WERI-Rb-1 (cell line): ENCODE measurements around the gene C2orf49.

Experiments
- DNase-seq: peaks from one replicate; pipeline ENCODE4 v3.0.0-alpha.2; 2020
- H3K27ac ChIP-seq: fragments of 250-450 bp; sonication (Bioruptor Pico); 2 replicates; pipeline ENCODE4 v1.5.1; 2020; ENCODE audit warnings: mild to moderate bottlenecking, moderate library complexity
- H3K27me3 ChIP-seq: fragments of 250-450 bp; sonication (Bioruptor Pico); 2 replicates; pipeline ENCODE4 v1.5.1; 2021; ENCODE audit warnings: mild to moderate bottlenecking, low read depth, moderate library complexity; ENCODE audit not compliant: insufficient read depth, severe bottlenecking
- H3K36me3 ChIP-seq: fragments of 250-450 bp; sonication (Bioruptor Pico); 2 replicates; pipeline ENCODE4 v1.5.1; 2020; ENCODE audit warnings: mild to moderate bottlenecking, moderate library complexity
- H3K4me3 ChIP-seq: 2 replicates; pipeline ENCODE4 v1.5.1; 2011; ENCODE audit warnings: low read depth, mild to moderate bottlenecking, control low read depth, low read length
- H3K9me3 ChIP-seq: fragments of 250-450 bp; sonication (Bioruptor Pico); 2 replicates; pipeline ENCODE4 v1.5.1; 2021; ENCODE audit warnings: mild to moderate bottlenecking, moderate library complexity; ENCODE audit not compliant: severe bottlenecking
- TF ChIP-seq, protein P1 (sequence below): IDR thresholded peaks from 2 replicates; pipeline ENCODE4 v1.5.1; 2011; ENCODE audit warnings: low read depth, mild to moderate bottlenecking, control low read depth, inconsistent platforms, low read length

Gene C2orf49

DNA sequence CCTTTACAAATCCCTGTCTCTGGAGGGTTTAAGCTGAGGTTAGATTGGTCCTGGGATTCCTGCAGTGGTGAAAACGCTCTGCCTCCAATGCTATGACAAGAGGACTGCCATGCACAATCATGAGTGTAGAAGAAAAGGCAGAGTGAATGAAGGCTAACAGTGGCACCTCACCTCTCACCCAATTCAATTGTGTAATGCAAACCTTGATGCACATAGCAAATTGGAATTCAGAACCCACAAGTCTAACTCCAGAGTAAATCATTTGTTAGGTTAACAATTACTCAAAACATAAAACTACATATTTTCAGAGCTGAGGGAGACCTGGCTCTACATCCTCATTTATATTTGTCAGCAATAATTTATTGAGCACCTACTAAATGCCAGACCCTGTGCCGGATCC, 9.7 kb upstream of the C2orf49 start:
- H3K36me3 ChIP-seq, result peaks cover 8% of the 10 kb centered on the region
- TF ChIP-seq, protein P1, sequence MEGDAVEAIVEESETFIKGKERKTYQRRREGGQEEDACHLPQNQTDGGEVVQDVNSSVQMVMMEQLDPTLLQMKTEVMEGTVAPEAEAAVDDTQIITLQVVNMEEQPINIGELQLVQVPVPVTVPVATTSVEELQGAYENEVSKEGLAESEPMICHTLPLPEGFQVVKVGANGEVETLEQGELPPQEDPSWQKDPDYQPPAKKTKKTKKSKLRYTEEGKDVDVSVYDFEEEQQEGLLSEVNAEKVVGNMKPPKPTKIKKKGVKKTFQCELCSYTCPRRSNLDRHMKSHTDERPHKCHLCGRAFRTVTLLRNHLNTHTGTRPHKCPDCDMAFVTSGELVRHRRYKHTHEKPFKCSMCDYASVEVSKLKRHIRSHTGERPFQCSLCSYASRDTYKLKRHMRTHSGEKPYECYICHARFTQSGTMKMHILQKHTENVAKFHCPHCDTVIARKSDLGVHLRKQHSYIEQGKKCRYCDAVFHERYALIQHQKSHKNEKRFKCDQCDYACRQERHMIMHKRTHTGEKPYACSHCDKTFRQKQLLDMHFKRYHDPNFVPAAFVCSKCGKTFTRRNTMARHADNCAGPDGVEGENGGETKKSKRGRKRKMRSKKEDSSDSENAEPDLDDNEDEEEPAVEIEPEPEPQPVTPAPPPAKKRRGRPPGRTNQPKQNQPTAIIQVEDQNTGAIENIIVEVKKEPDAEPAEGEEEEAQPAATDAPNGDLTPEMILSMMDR, result no peak
- no peaks in the 10 kb centered on the region for H3K9me3 ChIP-seq
- DNase-seq, result no peak
- H3K27me3 ChIP-seq, result no peaks in the 10 kb centered on the region
- no peak overlapping the region for H3K4me3 ChIP-seq
- H3K27ac ChIP-seq, result no peak overlapping the region

DNA sequence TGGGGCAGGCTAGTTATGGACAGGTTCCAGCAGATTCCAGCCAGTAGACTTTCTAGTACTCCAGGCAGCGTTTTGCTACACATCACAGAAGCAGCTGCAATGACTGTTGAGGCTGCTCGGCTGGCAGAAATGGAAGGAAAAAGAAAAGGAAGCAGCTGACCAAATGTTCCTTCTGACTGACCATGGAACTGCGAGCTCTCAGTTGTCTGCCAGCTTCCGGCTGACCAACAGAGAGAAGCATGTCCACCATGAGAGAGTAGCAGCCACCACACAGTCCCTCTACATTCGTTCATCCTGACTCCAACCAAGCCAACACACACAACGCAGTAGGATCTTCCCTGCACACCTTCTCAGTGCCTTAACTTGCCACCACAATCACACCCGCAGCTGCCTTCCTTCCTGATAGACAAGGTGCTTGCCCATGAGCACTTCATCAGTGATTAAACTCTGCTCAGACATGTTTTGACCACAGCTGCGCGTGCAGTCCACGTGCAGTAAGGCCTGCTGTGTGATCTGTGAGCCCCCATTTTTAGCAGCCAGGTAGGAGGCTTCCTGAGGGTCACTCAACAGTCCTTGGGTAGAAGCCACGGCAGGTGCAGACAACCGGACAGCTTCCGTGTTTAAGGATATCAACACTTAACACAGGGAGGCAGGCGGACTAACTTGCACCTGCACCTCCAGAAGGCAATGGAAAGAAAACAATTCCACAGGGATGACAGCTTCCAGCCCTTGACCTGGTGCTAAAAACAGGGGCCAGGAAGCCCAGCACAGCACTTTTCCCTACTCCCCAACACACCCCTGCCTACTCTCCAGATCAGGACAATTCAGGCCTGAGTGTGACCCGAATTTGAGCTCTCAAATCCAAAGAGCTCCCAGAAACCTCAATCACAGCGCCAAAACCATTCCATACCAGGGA, 8.8 kb upstream of the C2orf49 start:
- DNase-seq, result no peak
- Histone ChIP-seq H3K4me3 (peak overlapping the region; percentile 53), H3K27me3 (no peaks in the 10 kb centered on the region), H3K9me3 (no peaks in the 10 kb centered on the region), H3K27ac (peak overlapping the region; percentile 39; the same call in 1 of the 2 replicates), H3K36me3 (peaks cover 8% of the 10 kb centered on the region)
- TF ChIP-seq, protein P1, result no peak

DNA sequence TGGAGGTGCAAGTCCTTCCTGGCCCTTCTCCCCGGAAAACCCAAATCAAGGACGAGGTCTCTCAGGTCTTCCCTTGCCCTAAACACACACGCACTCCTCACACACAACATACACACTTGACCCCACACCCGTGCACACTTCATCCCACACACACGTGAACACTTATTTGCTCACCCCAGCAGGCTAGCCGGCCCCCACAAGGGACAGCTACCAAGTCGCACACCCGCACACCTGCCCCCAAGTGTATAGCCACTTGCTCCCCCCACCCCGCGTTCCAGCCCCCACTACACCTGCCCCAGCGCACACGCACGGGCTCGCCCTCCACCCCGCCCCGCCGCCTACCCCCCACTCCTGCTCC, 8.2 kb upstream of the C2orf49 start:
- TF ChIP-seq, protein P1, result no peak

GRCh38 chr2:105329561-105330495, 7.5 kb upstream of the C2orf49 start, which contains the start of gene TGFBRAP1:
TSS of gene TGFBRAP1 (minus strand) at chr2:105329735. CDS start at chr2:105308301, 21,434 bp downstream.
- H3K36me3 ChIP-seq, result peaks cover 8% of the 10 kb centered on the region
- DNase-seq, result peak; percentile 42
- no peaks in the 10 kb centered on the region for H3K27me3 ChIP-seq
- no peaks in the 10 kb centered on the region for H3K9me3 ChIP-seq
- H3K27ac ChIP-seq, result peak within 1 kb of the TSS; percentile 95
- TF ChIP-seq, protein P1, result no peak
- peak within 1 kb of the TSS; percentile 69 for H3K4me3 ChIP-seq

More for the DNA sequence above, 8.2 kb upstream of the C2orf49 start:
- no peak for DNase-seq
- no peaks in the 10 kb centered on the region for H3K9me3 ChIP-seq
- peak overlapping the region; percentile 53 for H3K4me3 ChIP-seq
- H3K27me3 ChIP-seq, result no peaks in the 10 kb centered on the region
- H3K27ac ChIP-seq, result peak overlapping the region; percentile 39; the same call in 1 of the 2 replicates
- peaks cover 8% of the 10 kb centered on the region for H3K36me3 ChIP-seq

GRCh38 chr2:105330681-105331375, 6.5 kb upstream of the C2orf49 start:
- TF ChIP-seq, protein P1, result no peak
- no peak for DNase-seq
- H3K4me3 ChIP-seq, result no peak overlapping the region; the same call in 1 of the 2 replicates
- no peak overlapping the region for H3K27ac ChIP-seq
- H3K36me3 ChIP-seq, result peaks cover 2% of the 10 kb centered on the region; the same call in 1 of the 2 replicates
- H3K27me3 ChIP-seq, result no peaks in the 10 kb centered on the region
- no peaks in the 10 kb centered on the region for H3K9me3 ChIP-seq
